Ovary (tissue), 9 donors: ENCODE measurements around the gene C6orf141. TPM values are rescaled to one million over a fixed set of nuclear protein-coding genes. Genes with fewer than 3 reads are reported as not detected.

Experiments
- polyA plus RNA-seq, 2 donors: library from polyadenylated mRNA; stranded (reverse); fragments of 200-250 nt in 1 of 2; fragments of 350-450 nt in 1 of 2; fragmentation: Illumina TruSeq in 1 of 2; extraction: RNeasy Lipid Tissue Mini Kit (QIAGEN cat#74804) in 1 of 2; gene quantifications; one replicate each; pipeline ENCODE4 v1.2.3, GENCODE V29; 2013 to 2014
- total RNA-seq, 7 donors: library from RNA; depleted of rRNA in 2 of 7; stranded (reverse); fragments of >200 nt in 2 of 7; fragmentation: NEBNext Ultra II Directional in 3 of 7; extraction: Animal tissue kit (Norgen Biotek cat#: 25700) in 3 of 7; gene quantifications; one replicate each; pipeline versions ENCODE4 v1.1.0 to v1.2.4, GENCODE V29; 2016 to 2023
- donor health status: DM: no; HTN: no; CAD: no; lungs with moderate emphysema.
- donor health status: DM: no; HTN: no; CAD: no.
- donor health status: Bipolar disorder and iron deficiency.
- donor health status: DM: yes; HTN: yes; CAD: no.
- donor health status: DM: no; HTN: no; CAD: no.
- donor health status: DM: yes; HTN: yes; CAD: no.

C6orf141 gene
- total and polyA plus RNA-seq, 9 donors: 0.40 to 5.2 (median 1.9) TPM; not detected in 1

Other genes starting within 250 kb of the C6orf141 start
- 10 to 100 TPM; 14.8 to 34.3 (median 27.5) TPM for gene MMUT, start 87.4 kb upstream of the C6orf141 start, total RNA-seq
- 10 to 100 TPM; 21.5 to 28.1 TPM for gene MMUT, start 87.4 kb upstream of the C6orf141 start, polyA plus RNA-seq
- gene CENPQ, start 87.3 kb upstream of the C6orf141 start, total RNA-seq: 1 to 10 TPM; 3.2 to 6.5 (median 5.3) TPM
- 1 to 10 TPM; 4.7 to 6.2 TPM for gene CENPQ, start 87.3 kb upstream of the C6orf141 start, polyA plus RNA-seq
- not detected for gene GLYATL3, start 50.7 kb upstream of the C6orf141 start, total RNA-seq
- gene GLYATL3, start 50.7 kb upstream of the C6orf141 start, polyA plus RNA-seq: not detected
- under 1 TPM in 2 of 7 donors, not detected in 5; 0.40 to 0.43 TPM for gene RHAG, start 86.2 kb downstream of the C6orf141 start, total RNA-seq
- not detected for gene RHAG, start 86.2 kb downstream of the C6orf141 start, polyA plus RNA-seq
- gene CRISP2, start 162.9 kb downstream of the C6orf141 start, total RNA-seq: 10 to 100 TPM in 1 of 7 donors, under 1 TPM in 2, not detected in 4; 0.64 to 24.1 (median 0.72) TPM
- gene CRISP2, start 162.9 kb downstream of the C6orf141 start, polyA plus RNA-seq: under 1 TPM in 1 of 2 donors, not detected in 1; 0.06 TPM
- 100 to 1,000 TPM in 1 of 7 donors, 10 to 100 TPM in 4, under 1 TPM in 1, not detected in 1; 0.30 to 541 (median 21.1) TPM for gene CRISP3, start 193.7 kb downstream of the C6orf141 start, total RNA-seq
- under 1 TPM; 0.10 to 0.90 TPM for gene CRISP3, start 193.7 kb downstream of the C6orf141 start, polyA plus RNA-seq
- not detected for gene PGK2, start 236.6 kb downstream of the C6orf141 start, total RNA-seq
- not detected for gene PGK2, start 236.6 kb downstream of the C6orf141 start, polyA plus RNA-seq